ENCODE data around the gene LRRC37A2.
"Not testable (repeated sequence)": the region's sequence is repeated elsewhere in the genome, so short reads cannot be mapped to it uniquely, and the experiment has no call there.

LRRC37A2 gene
- total RNA-seq = 2.6 to 10.3 (median 5.7) reads per million in 17 experiments

GRCh38 chr17:46512168-46512567, at the start of gene LRRC37A2:
Gene LRRC37A2 (plus strand): TSS chr17:46512468. CDS start chr17:46512713, 245 bp downstream.
- not testable (repeated sequence) for DNase-seq

GRCh38 chr17:46467618-46468017, 44.6 kb upstream of the LRRC37A2 start:
- DNase-seq = not testable (repeated sequence)

- not testable (repeated sequence) for DNase-seq
Observed at GRCh38 chr17:46474489-46474888, 37.8 kb upstream of the LRRC37A2 start.

DNA sequence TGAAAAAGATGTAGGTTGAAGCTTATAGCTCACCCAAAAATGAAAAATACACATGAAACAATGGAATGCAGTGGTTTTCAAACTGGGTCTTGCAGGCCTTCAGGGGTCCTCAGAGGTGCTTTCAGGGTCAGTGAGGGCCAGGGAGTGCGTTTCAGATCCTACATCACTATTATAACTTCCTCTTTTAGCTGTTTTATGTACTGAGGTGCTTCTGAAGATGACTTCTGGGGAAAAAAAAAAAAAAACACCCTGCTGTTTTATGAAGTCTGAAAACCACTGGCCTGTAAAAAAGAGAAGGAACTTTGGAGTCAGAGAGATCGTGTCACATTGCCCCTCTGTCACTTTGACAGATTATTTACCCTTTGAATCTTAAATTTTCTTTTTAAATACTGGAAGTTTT, 36.7 kb upstream of the LRRC37A2 start:
- DNase-seq = peak in 2 of 4 experiments; percentile 6 to 21

DNA sequence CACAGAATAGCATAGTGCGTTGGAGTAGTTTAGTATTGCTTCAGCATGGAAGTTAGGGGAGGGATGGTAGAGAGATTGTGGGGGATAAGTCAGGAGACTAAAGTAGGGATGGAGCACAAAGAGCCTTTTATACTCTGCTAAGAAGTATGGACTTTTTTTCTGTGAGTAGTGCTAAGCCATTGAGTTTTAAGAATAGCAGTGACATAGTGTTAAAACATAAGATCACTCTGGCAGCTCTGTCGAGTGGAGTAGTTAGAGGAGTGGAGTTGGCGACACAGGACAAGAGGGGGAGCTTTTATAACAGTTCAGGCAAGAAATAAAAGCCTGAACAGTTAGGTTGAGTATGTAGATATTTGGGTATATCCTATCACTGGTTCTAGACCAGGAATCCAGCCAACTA, 33.4 kb upstream of the LRRC37A2 start:
- not testable (repeated sequence) for DNase-seq

DNA sequence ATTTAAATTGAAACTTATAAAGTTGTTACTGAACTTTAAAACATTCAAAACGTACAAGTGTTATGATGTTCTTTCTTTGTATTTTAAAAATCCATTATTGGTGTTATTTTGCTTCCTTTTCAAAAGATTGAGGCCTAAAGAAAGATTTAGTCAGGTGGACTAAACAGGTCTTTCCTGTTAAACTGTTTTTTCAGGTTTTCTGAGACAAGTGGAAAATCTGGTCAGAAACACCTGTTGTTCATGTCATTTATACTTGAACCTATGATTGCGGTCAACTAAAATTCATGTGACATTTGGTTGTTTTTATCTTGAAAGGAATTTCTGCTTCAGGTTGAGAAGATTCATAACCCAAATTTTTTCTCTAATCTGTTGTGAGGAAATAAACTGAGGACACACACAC, 31.0 kb upstream of the LRRC37A2 start:
- not testable (repeated sequence) for DNase-seq

DNA sequence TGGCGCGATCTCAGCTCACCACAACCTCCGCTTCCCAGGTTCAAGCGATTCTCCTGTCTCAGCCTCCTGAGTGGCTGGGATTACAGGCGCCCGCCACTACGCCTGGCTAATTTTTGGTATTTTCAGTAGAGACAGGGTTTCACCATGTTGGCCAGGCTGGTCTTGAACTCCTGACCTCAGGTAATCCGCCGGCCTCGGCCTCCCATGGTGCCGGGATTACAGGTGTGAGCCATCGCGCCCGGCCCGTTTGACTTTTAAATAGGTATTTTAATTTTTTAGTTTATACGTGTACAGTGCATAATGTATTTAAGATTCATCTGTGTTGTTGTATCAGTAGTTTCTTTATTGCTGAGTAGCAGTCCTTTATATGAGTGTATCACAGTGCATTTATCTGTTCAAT, 20.2 kb upstream of the LRRC37A2 start:
- DNase-seq = not testable (repeated sequence)

GRCh38 chr17:46499437-46500139, 12.7 kb upstream of the LRRC37A2 start:
- not testable (repeated sequence) for DNase-seq

DNA sequence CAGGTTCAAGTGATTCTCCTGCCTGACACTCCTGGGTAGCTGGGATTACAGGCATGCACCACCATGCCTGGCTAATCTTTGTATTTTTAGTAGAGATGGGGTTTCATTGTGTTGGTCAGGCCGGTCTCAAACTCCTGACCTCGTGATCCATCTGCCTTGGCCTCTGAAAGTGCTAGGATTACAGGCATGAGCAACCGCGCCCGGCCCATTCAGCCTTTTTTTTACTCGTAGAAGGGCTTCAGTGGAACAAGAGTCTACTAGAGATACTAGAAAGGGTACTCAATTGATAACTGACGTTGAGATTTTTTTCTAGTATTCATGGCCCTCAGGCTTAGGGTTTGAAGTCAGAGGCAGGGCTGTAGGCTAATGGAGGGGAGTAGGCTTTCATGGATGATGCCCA, 6.4 kb upstream of the LRRC37A2 start:
- DNase-seq = not testable (repeated sequence)

DNA sequence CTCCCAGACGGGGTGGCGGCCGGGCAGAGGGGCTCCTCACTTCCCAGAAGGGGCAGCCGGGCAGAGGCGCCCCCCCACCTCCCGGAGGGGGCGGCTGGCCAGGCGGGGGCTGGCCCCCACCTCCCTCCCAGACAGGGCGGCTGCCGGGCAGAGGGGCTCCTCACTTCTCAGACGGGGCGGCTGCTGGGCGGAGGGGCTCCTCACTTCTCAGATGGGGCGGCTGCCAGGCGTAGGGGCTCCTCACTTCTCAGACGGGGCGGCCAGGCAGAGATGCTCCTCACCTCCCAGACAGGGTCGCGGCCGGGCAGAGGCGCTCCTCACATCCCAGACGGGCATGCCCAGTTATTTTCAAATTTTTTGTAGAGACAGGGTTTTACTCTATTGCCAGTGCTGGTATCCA, 22.4 kb downstream of the LRRC37A2 start:
- DNase-seq = peak in 1 of 4 experiments; percentile 0

DNA sequence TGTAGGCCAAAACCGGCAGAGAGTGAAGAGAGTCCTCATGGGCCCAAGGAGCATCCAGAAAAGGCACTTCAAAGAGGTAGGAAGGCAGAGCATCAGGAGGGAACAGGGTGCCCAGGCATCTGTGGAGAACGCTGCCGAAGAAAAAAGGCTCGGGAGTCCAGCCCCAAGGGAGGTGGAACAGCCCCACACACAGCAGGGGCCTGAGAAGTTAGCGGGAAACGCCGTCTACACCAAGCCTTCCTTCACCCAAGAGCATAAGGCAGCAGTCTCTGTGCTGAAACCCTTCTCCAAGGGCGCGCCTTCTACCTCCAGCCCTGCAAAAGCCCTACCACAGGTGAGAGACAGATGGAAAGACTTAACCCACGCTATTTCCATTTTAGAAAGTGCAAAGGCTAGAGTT, 36.3 kb downstream of the LRRC37A2 start:
- DNase-seq = not testable (repeated sequence)

DNA sequence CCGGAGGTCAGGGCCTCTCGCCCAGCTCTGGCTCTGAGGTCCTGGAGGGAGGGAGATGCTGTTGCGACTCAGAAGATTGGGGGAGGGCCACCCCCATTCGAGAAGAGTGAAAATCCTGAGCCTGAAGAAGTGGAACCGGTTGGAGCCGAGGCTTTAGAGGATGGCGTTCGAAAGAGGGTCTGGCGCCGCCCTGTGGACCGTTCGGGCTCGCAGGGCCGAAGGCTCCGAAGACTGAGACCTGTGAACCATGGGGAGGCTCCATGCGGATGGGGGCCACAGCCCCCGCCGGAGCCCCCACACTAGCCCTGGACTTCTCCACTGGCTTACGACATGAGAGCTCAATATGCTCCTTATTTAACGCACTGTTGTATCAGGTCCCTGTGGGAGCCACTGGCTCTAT, 46.9 kb downstream of the LRRC37A2 start:
- DNase-seq = not testable (repeated sequence)

- not testable (repeated sequence) for DNase-seq
Observed at GRCh38 chr17:46560048-46560447, 47.8 kb downstream of the LRRC37A2 start.

GRCh38 chr17:46566284-46566683, 54.0 kb downstream of the LRRC37A2 start:
- not testable (repeated sequence) for DNase-seq

- not testable (repeated sequence) for DNase-seq
Observed at GRCh38 chr17:46566980-46567379, 54.7 kb downstream of the LRRC37A2 start.

- not testable (repeated sequence) for DNase-seq
Observed at GRCh38 chr17:46571796-46572195, 59.5 kb downstream of the LRRC37A2 start.

GRCh38 chr17:46579083-46580075, 67.1 kb downstream of the LRRC37A2 start, which contains the start of gene ARL17A:
Gene ARL17A (minus strand): TSS chr17:46579691. CDS start chr17:46576322, 3,369 bp downstream.
- not testable (repeated sequence) for DNase-seq

DNA sequence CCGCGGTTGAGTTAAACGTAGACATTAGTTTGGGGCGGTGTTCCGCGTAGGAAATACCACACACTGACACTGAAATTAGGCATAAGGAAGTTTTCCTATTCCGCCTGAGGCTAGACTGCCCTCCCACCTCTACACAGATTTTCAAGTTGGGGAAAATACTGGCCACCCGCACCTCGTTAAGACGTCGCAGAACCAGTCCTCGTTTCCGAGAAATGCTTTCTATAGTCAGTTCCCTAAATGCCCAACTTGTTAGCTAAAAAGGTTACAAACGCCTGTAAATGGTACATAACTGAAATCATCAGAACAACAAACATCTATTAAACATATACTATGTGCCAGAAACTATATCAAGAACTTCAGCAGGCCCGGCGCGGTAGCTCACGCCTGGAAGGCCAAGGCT, 67.8 kb downstream of the LRRC37A2 start:
- not testable (repeated sequence) for DNase-seq

DNA sequence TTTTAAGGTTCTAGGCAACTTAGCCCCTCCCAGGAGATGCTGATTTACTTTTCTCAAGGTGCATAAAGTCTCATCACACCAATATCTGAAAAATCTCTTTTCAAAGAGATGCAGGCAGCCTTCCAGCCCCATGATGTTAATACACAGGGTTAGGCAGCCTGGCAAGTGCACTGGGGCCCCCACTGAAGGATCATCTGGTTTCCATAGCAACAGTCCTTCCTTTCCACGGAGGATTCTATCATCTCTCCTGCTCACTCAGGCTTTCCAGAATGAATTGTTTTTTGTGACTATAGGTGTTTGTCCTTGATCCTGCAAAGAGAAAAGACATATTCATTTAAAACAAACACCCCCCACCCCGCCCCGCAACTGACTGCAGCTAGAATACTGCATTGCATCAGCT, 73.2 kb downstream of the LRRC37A2 start:
- DNase-seq = not testable (repeated sequence)

GRCh38 chr17:46590157-46591146, 78.2 kb downstream of the LRRC37A2 start, which contains the start of gene NSF:
Gene NSF (plus strand): TSS chr17:46590669. CDS start chr17:46590776, 107 bp downstream.
- DNase-seq = not testable (repeated sequence)

GRCh38 chr17:46591332-46591731, 79.1 kb downstream of the LRRC37A2 start:
- not testable (repeated sequence) for DNase-seq
